LNCaP clone FGC (cell line): ENCODE results near the gene SAMSN1.

ENCODE experiments used
- DNase-seq: peaks from one replicate; pipeline ENCODE4 v3.0.0-alpha.2; 2011; ENCODE audit warnings: low read depth
- H3K4me3 ChIP-seq: 2 replicates; pipeline ENCODE4 v1.5.1; 2011; ENCODE audit warnings: mild to moderate bottlenecking, low read depth, low read length, control low read depth
- CTCF ChIP-seq: IDR thresholded peaks from 2 replicates; pipeline ENCODE4 v1.5.1; 2012; ENCODE audit warnings: mild to moderate bottlenecking; ENCODE audit not compliant: control insufficient read depth, insufficient read depth; ENCODE audit errors: extremely low read depth

SAMSN1 gene

DNA sequence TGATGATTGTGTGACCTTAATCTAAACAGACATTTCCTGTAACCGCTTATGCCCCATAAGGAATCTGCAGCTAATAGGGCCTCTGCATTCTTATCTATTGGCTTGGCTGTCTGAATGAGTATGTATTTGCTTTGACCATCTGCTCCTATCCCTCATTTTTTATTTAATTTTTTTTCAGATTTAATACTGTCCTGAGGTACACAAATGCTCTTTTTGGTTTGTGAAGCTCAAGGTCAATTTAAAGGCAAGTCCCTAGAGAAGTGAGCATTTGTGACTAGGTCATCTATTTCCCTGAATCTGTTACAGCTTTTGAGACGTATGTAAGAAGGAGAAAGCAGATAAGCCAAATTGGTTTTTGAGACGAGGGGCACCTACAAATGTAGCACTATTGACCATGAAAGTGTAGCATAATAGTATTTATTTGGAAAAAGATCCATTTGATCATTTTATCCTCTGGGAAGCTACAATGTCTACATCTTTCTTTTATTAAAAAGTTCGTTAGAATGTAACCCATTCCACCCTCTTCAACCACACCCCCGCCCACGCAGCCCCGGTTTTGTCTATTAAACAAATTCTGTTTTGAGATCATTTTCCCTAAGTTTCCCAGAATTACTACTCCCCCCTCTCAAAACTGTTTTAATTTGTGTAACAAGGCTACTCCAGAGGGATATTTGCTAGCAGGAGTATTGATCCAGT lies 93.9 kb downstream of the SAMSN1 start:
- no peak for DNase-seq
- TF ChIP-seq CTCF: no peak
- H3K4me3 ChIP-seq: no peak overlapping the region

- no peak for DNase-seq
- no peak overlapping the region for H3K4me3 ChIP-seq
- TF ChIP-seq CTCF: no peak
Observed at GRCh38 chr21:14451546-14451945, 94.6 kb downstream of the SAMSN1 start.

- DNase-seq: no peak
- no peak for TF ChIP-seq CTCF
- no peak overlapping the region for H3K4me3 ChIP-seq
Observed at GRCh38 chr21:14448784-14449183, 97.3 kb downstream of the SAMSN1 start.

GRCh38 chr21:14438211-14438610 lies 107.9 kb downstream of the SAMSN1 start:
- no peak for TF ChIP-seq CTCF
- DNase-seq: no peak
- no peak overlapping the region for H3K4me3 ChIP-seq

- no peak overlapping the region for H3K4me3 ChIP-seq
- no peak for DNase-seq
- TF ChIP-seq CTCF: no peak
Observed at GRCh38 chr21:14435423-14435822, 110.7 kb downstream of the SAMSN1 start.
